H9 (cell line): ENCODE data around the gene PIK3C3. TPM values are rescaled to one million over a fixed set of nuclear protein-coding genes. Genes with fewer than 3 reads are reported as not detected.
"Not testable (repeated sequence)": the region's sequence is repeated elsewhere in the genome, so short reads cannot be mapped to it uniquely, and the experiment has no call there.

Experiments
- DNase-seq: peaks from one replicate; pipeline ENCODE4 v3.0.0-alpha.2; 2017
- H2AFZ ChIP-seq: one replicate; pipeline ENCODE4 v1.6.1; 2013; ENCODE audit warnings: mild to moderate bottlenecking, low read length, control low read depth, moderate library complexity
- H2AK5ac ChIP-seq: 2 replicates; pipeline ENCODE4 v1.6.1; 2013; ENCODE audit warnings: low read length, control low read depth, mixed read lengths; ENCODE audit not compliant: insufficient read length
- H2BK120ac ChIP-seq: one replicate; pipeline ENCODE4 v1.6.1; 2013; ENCODE audit warnings: low read depth, mild to moderate bottlenecking, low read length, control low read depth, inconsistent platforms; ENCODE audit not compliant: poor library complexity, severe bottlenecking
- H2BK12ac ChIP-seq: 2 replicates; pipeline ENCODE4 v1.6.1; 2013; ENCODE audit warnings: low read length, control low read depth, mixed read lengths, low read depth; ENCODE audit not compliant: insufficient read length
- H2BK15ac ChIP-seq: 2 replicates; pipeline ENCODE4 v1.6.1; 2013; ENCODE audit warnings: low read depth, low read length, control low read depth
- H2BK20ac ChIP-seq: one replicate; pipeline ENCODE4 v1.6.1; 2013; ENCODE audit warnings: low read depth, mild to moderate bottlenecking, low read length, control low read depth, inconsistent platforms; ENCODE audit not compliant: poor library complexity, severe bottlenecking
- H2BK5ac ChIP-seq: 2 replicates; pipeline ENCODE4 v1.6.1; 2013; ENCODE audit warnings: low read length, control low read depth, mixed read lengths; ENCODE audit not compliant: insufficient read length
- H3K14ac ChIP-seq: 2 replicates; pipeline ENCODE4 v1.6.1; 2013; ENCODE audit warnings: low read length, control low read depth; ENCODE audit not compliant: insufficient read depth
- H3K18ac ChIP-seq: 2 replicates; pipeline ENCODE4 v1.6.1; 2013; ENCODE audit warnings: low read depth, mild to moderate bottlenecking, mixed read lengths, low read length, control low read depth; ENCODE audit not compliant: insufficient read length
- H3K23ac ChIP-seq: 2 replicates; pipeline ENCODE4 v1.6.1; 2013; ENCODE audit warnings: low read length, control low read depth, mixed read lengths, low read depth; ENCODE audit not compliant: insufficient read length
- H3K23me2 ChIP-seq: 2 replicates; pipeline ENCODE4 v1.6.1; 2013; ENCODE audit warnings: low read depth, mild to moderate bottlenecking, mixed read lengths, low read length, control low read depth; ENCODE audit not compliant: insufficient read length, poor library complexity, severe bottlenecking
- H3K27ac ChIP-seq: 2 replicates; pipeline ENCODE4 v1.5.1; 2013; ENCODE audit warnings: low read length, control low read depth, mixed read lengths, low read depth; ENCODE audit not compliant: insufficient read length
- H3K27me3 ChIP-seq: 2 replicates; pipeline ENCODE4 v1.6.1; 2013; ENCODE audit warnings: low read length, control low read depth, inconsistent platforms; ENCODE audit not compliant: insufficient read depth
- H3K4ac ChIP-seq: 2 replicates; pipeline ENCODE4 v1.6.1; 2013; ENCODE audit warnings: low read depth, mild to moderate bottlenecking, control low read depth, inconsistent platforms, low read length, moderate library complexity
- H3K4me1 ChIP-seq: 2 replicates; pipeline ENCODE4 v1.6.1; 2013; ENCODE audit warnings: low read length, control low read depth, inconsistent platforms; ENCODE audit not compliant: insufficient read depth
- H3K4me2 ChIP-seq: 2 replicates; pipeline ENCODE4 v1.6.1; 2013; ENCODE audit warnings: low read length, control low read depth, mixed read lengths; ENCODE audit not compliant: insufficient read length, insufficient read depth
- H3K56ac ChIP-seq: 2 replicates; pipeline ENCODE4 v1.6.1; 2013; ENCODE audit warnings: low read depth, mild to moderate bottlenecking, mixed read lengths, low read length, control low read depth; ENCODE audit not compliant: insufficient read length
- H3K79me1 ChIP-seq: 2 replicates; pipeline ENCODE4 v1.6.1; 2013; ENCODE audit warnings: low read depth, mild to moderate bottlenecking, moderate library complexity, low read length, control low read depth, inconsistent platforms; ENCODE audit not compliant: insufficient read depth, poor library complexity, severe bottlenecking
- H3K79me2 ChIP-seq: 2 replicates; pipeline ENCODE4 v1.6.1; 2013; ENCODE audit warnings: low read length, control low read depth, inconsistent platforms; ENCODE audit not compliant: insufficient read depth
- H3K9ac ChIP-seq: 2 replicates; pipeline ENCODE4 v1.6.1; 2013; ENCODE audit warnings: low read length, control low read depth, mixed read lengths; ENCODE audit not compliant: insufficient read length; ENCODE audit errors: extremely low read depth
- H3K9me3 ChIP-seq: one replicate; pipeline ENCODE4 v1.6.1; 2013; ENCODE audit warnings: low read depth, low read length, inconsistent platforms; ENCODE audit not compliant: control insufficient read depth
- H3T11ph ChIP-seq: one replicate; pipeline ENCODE4 v1.6.1; 2013; ENCODE audit warnings: mild to moderate bottlenecking, low read length, control low read depth, inconsistent platforms
- H4K20me1 ChIP-seq: one replicate; pipeline ENCODE4 v1.6.1; 2013; ENCODE audit not compliant: control insufficient read depth, insufficient read length, insufficient read depth
- H4K5ac ChIP-seq: 2 replicates; pipeline ENCODE4 v1.6.1; 2013; ENCODE audit warnings: low read depth, mild to moderate bottlenecking, mixed read lengths, low read length, control low read depth; ENCODE audit not compliant: insufficient read length
- H4K8ac ChIP-seq: replicated peaks from 2 replicates; pipeline ENCODE4 v1.6.1; 2013; ENCODE audit warnings: low read length, control low read depth, mixed read lengths, low read depth; ENCODE audit not compliant: insufficient read length
- H4K91ac ChIP-seq: 2 replicates; pipeline ENCODE4 v1.6.1; 2013; ENCODE audit warnings: low read depth, mild to moderate bottlenecking, moderate library complexity, mixed read lengths, low read length, control low read depth; ENCODE audit not compliant: insufficient read length
- H3K27ac Mint-ChIP-seq, 3 experiments: 2 replicates in 2 of 3; 3 replicates in 1 of 3; pipeline ENCODE4 v1.8.0; 2020 to 2021; ENCODE audit warnings: mixed read lengths in 3 of 3, mild to moderate bottlenecking in 1 of 3, moderate library complexity in 1 of 3
- H3K27me3 Mint-ChIP-seq: 2 replicates; pipeline ENCODE4 v1.8.0; 2021; ENCODE audit warnings: low read depth, mild to moderate bottlenecking, moderate library complexity, mixed read lengths
- H3K36me3 Mint-ChIP-seq, 3 experiments: 2 replicates in 2 of 3; 3 replicates in 1 of 3; pipeline ENCODE4 v1.8.0; 2020 to 2021; ENCODE audit warnings: low read depth in 3 of 3, mixed read lengths in 3 of 3; ENCODE audit not compliant: insufficient read depth in 1 of 3
- H3K4me1 Mint-ChIP-seq, 2 experiments: 2 replicates each; pipeline ENCODE4 v1.8.0; 2020; ENCODE audit warnings: mixed read lengths in 2 of 2
- H3K4me3 Mint-ChIP-seq, 2 experiments: 2 replicates in 1 of 2; 3 replicates in 1 of 2; pipeline ENCODE4 v1.8.0; 2020 to 2021; ENCODE audit warnings: mild to moderate bottlenecking in 2 of 2, mixed read lengths in 2 of 2, moderate library complexity in 1 of 2
- H3K9me3 Mint-ChIP-seq, 2 experiments: 2 replicates in 1 of 2; 3 replicates in 1 of 2; pipeline ENCODE4 v1.8.0; 2020; ENCODE audit warnings: mild to moderate bottlenecking in 2 of 2, mixed read lengths in 2 of 2, moderate library complexity in 1 of 2
- total RNA-seq: library from RNA; stranded (reverse); gene quantifications from 2 replicates; pipeline ENCODE4 v1.2.1, GENCODE V29; 2021
- TF ChIP-seq, protein P1 (sequence below): fragments of 200-600 bp; sonication (generic); conservative IDR thresholded peaks from 3 replicates; pipeline ENCODE4 v1.8.0; 2021; ENCODE audit warnings: antibody characterized with exemption, mild to moderate bottlenecking

Gene PIK3C3
- total RNA-seq, 1 experiment from 2014 or later: 48.8 TPM

DNA sequence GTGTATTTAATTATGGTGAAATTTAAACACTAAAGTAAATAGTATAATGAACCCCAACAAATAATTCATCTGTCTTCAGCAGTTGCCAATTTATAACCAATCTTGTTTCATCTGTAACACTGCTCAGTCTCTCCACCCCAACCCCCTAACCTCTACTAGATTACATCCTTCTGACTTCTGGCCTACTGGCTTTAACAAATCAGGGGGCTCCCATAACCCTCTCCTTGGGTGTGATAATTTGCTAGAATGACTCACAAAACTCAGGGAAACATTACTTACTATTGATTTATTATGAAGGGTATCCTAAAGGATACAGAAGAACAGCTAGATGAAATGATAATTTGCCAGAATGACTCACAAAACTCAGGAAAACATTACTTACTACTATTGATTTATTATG is 50.7 kb downstream of the PIK3C3 start:
- Histone ChIP-seq H3K79me2 (no peaks in the 10 kb centered on the region), H2BK12ac (no peak overlapping the region), H3K4me2 (no peak overlapping the region), H2BK15ac (no peak overlapping the region), H2BK20ac (no peak overlapping the region), H4K20me1 (no peaks in the 10 kb centered on the region), H3K27ac (no peak overlapping the region), H4K91ac (no peak overlapping the region), H3K79me1 (no peaks in the 10 kb centered on the region), H3K4me1 (no peaks in the 10 kb centered on the region), H2BK120ac (no peak overlapping the region), H3K14ac (no peak overlapping the region), H3K9ac (no peak overlapping the region), H3K56ac (no peak overlapping the region), H3T11ph (no peak overlapping the region), H3K23me2 (no peaks in the 10 kb centered on the region), H3K23ac (no peak overlapping the region), H2BK5ac (no peak overlapping the region), H2AFZ (no peak overlapping the region), H3K27me3 (no peaks in the 10 kb centered on the region), H3K18ac (no peak overlapping the region), H3K4ac (no peak overlapping the region), H4K8ac (no peak overlapping the region), H2AK5ac (no peak overlapping the region), H3K9me3 (no peaks in the 10 kb centered on the region), H4K5ac (no peak overlapping the region)
- peaks cover 10 to 45% (median 25%) of the 10 kb centered on the region in 3 experiments for H3K36me3 Mint-ChIP-seq
- H3K4me3 Mint-ChIP-seq: no peak overlapping the region
- no peak overlapping the region; a peak in 2 of 7 replicates for H3K27ac Mint-ChIP-seq
- H3K27me3 Mint-ChIP-seq: no peaks in the 10 kb centered on the region
- no peaks in the 10 kb centered on the region for H3K4me1 Mint-ChIP-seq
- H3K9me3 Mint-ChIP-seq: no peaks in the 10 kb centered on the region
- TF ChIP-seq, protein P1, sequence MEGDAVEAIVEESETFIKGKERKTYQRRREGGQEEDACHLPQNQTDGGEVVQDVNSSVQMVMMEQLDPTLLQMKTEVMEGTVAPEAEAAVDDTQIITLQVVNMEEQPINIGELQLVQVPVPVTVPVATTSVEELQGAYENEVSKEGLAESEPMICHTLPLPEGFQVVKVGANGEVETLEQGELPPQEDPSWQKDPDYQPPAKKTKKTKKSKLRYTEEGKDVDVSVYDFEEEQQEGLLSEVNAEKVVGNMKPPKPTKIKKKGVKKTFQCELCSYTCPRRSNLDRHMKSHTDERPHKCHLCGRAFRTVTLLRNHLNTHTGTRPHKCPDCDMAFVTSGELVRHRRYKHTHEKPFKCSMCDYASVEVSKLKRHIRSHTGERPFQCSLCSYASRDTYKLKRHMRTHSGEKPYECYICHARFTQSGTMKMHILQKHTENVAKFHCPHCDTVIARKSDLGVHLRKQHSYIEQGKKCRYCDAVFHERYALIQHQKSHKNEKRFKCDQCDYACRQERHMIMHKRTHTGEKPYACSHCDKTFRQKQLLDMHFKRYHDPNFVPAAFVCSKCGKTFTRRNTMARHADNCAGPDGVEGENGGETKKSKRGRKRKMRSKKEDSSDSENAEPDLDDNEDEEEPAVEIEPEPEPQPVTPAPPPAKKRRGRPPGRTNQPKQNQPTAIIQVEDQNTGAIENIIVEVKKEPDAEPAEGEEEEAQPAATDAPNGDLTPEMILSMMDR: no peak
- no peak for DNase-seq

DNA sequence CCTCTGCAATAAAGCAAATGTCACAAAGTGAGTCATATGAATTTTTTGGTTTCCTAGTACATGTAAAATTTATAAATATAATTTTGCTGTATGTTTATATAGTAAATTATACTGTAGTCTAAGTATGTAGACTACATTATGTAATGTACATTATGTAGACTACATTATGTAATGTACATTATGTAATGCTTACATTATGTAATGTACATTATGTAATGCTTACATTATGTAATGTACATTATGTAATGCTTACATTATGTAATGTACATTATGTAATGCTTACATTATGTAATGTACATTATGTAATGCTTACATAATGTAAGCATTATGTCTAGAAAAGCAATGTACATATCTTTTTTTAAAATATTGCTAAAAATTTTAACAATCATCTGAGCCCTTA is 54.4 kb downstream of the PIK3C3 start:
- H4K8ac ChIP-seq, H4K91ac ChIP-seq, H2BK15ac ChIP-seq, H3T11ph ChIP-seq, H3K4me2 ChIP-seq, H3K9ac ChIP-seq, H3K14ac ChIP-seq, H3K4me3 Mint-ChIP-seq, H2BK5ac ChIP-seq, H3K4me1 Mint-ChIP-seq, H3K27me3 Mint-ChIP-seq, H3K27ac ChIP-seq, H2BK120ac ChIP-seq, H3K23me2 ChIP-seq, H3K27me3 ChIP-seq, H3K4me1 ChIP-seq, H2AK5ac ChIP-seq, H4K5ac ChIP-seq, H4K20me1 ChIP-seq, H3K9me3 ChIP-seq, H2AFZ ChIP-seq, H3K79me1 ChIP-seq, H3K56ac ChIP-seq, H3K23ac ChIP-seq, H3K9me3 Mint-ChIP-seq, H2BK12ac ChIP-seq, H3K79me2 ChIP-seq, DNase-seq, H2BK20ac ChIP-seq, H3K27ac Mint-ChIP-seq, H3K18ac ChIP-seq, H3K4ac ChIP-seq: not testable (repeated sequence)
- H3K36me3 Mint-ChIP-seq: peaks cover 4 to 40% (median 11%) of the 10 kb centered on the region in 3 experiments; a peak in 6 of 7 replicates
